Endothelial cell of umbilical vein (primary cell): ENCODE results near the gene CELSR1.

Experiments used
- EZH2 ChIP-seq: IDR thresholded peaks from 2 replicates; pipeline ENCODE4 v1.6.1; 2012; ENCODE audit warnings: borderline replicate concordance, low read depth, mild to moderate bottlenecking, moderate library complexity, low read length, inconsistent platforms; ENCODE audit not compliant: severe bottlenecking
- GATA2 ChIP-seq: IDR thresholded peaks from 2 replicates; pipeline ENCODE4 v1.7.0; 2011; ENCODE audit warnings: low read depth, mild to moderate bottlenecking, moderate library complexity, mixed read lengths, low read length; ENCODE audit not compliant: insufficient read length, insufficient read depth
- MYC ChIP-seq: IDR thresholded peaks from one replicate; pipeline ENCODE4 v1.6.1; 2011; ENCODE audit warnings: mild to moderate bottlenecking, low read depth, low read length
- POLR2A ChIP-seq: IDR thresholded peaks from 2 replicates; pipeline ENCODE4 v1.6.1; 2012; ENCODE audit warnings: low read depth, mild to moderate bottlenecking, control low read depth, low read length
- POLR2AphosphoS5 ChIP-seq: IDR thresholded peaks from 2 replicates; pipeline ENCODE4 v1.6.1; 2012; ENCODE audit warnings: low read depth, mild to moderate bottlenecking, control low read depth, low read length, moderate library complexity; ENCODE audit not compliant: insufficient read depth
- TF ChIP-seq, protein P1 (sequence below), 2 donors: IDR thresholded peaks; 1 replicate in 1 of 2; 2 replicates in 1 of 2; pipeline ENCODE4 v1.5.1; 2011; ENCODE audit warnings: low read length in 2 of 2, mild to moderate bottlenecking in 2 of 2, moderate library complexity in 2 of 2, control low read depth in 1 of 2, inconsistent platforms in 1 of 2, low read depth in 1 of 2; ENCODE audit not compliant: insufficient read depth in 1 of 2; ENCODE audit errors: extremely low read depth in 1 of 2
- TF ChIP-seq, protein P2 (sequence below): IDR thresholded peaks from 2 replicates; pipeline ENCODE4 v1.6.1; 2011; ENCODE audit not compliant: insufficient read depth, insufficient read length

DNA sequence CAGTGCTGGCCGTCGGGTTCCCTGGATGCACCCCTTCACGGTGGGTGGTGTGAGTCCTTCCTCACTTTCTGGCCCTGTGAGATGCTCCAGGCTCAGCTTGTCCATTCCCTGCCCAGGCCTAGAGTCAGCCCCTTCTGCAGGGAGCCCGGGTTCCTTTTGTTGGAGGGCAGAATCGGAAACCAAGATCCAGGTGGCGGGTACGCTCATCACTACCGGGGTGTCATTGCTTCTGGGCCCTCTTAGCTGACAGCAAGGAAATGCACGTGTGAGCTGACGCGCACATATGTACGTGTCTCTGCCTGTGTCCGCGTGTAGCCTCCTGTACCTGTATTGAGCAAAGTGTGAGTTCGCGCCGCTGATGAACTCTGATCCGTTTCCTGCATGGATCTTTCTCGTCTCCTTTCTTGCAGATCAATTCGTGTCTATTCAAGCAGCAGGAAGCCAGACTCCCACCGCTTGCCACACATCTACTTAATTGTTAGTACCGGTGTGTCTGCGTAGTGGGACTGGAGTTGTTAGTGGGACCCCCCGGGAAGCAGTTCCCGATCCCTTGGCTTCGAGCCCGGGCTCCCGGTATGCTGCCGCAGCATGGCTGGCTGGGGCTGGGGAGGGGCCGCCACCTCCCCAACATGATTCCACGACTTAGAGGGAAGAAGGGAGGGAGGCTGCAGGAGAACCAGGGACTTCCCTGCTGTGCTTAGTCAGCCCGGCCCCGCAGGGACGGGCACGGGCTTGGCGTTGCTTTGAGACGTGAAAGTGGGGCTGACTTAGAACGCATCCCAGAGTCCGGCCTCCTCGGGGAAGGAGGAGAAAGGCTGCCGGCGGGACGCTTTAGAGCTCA, 46.9 kb upstream of the CELSR1 start:
- TF ChIP-seq, protein P1, sequence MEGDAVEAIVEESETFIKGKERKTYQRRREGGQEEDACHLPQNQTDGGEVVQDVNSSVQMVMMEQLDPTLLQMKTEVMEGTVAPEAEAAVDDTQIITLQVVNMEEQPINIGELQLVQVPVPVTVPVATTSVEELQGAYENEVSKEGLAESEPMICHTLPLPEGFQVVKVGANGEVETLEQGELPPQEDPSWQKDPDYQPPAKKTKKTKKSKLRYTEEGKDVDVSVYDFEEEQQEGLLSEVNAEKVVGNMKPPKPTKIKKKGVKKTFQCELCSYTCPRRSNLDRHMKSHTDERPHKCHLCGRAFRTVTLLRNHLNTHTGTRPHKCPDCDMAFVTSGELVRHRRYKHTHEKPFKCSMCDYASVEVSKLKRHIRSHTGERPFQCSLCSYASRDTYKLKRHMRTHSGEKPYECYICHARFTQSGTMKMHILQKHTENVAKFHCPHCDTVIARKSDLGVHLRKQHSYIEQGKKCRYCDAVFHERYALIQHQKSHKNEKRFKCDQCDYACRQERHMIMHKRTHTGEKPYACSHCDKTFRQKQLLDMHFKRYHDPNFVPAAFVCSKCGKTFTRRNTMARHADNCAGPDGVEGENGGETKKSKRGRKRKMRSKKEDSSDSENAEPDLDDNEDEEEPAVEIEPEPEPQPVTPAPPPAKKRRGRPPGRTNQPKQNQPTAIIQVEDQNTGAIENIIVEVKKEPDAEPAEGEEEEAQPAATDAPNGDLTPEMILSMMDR (IDR thresholded peaks at IDR 0.05; ENCODE audit: extremely low read depth in 1 of 2, insufficient read depth in 1 of 2, low read depth in 1 of 2, low read length in 2 of 2): no peak
- TF ChIP-seq EZH2: no peak
- no peak for TF ChIP-seq POLR2AphosphoS5
- TF ChIP-seq GATA2: no peak
- TF ChIP-seq, protein P2, sequence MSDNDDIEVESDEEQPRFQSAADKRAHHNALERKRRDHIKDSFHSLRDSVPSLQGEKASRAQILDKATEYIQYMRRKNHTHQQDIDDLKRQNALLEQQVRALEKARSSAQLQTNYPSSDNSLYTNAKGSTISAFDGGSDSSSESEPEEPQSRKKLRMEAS: no peak
- no peak for TF ChIP-seq POLR2A
- no peak for TF ChIP-seq MYC
